CD4-positive, alpha-beta T cell treated with Interleukin-10 for 1 hour (primary cell): ENCODE results near the gene ACTG1.

Experiments
- DNase-seq: peaks from one replicate; pipeline ENCODE4 v3.0.0-alpha.2; 2020

ACTG1 gene

DNA sequence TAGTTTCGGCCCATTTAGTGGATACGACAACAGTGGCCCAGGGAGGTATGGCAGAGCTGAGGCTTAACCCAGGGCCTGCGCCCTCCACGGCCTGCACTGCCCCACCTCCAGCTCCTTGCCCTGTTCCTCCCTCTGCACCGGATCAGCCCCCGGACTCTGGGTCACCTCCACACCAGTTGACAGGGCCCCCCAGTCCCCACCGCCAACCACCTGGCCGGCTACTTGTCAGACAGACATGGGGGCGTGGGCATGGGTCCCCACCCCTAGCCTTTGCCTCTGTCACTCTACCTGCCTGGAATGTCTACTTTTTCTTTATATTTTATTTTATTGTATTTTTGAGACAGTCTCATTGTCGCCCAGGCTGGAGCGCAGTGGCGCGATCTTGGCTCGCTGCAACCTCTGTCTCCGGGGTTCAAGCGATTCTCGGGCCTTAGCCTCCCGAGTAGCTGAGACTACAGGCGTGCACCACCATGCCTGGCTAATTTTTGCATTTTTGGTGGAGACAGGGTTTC, 3.0 kb upstream of the ACTG1 start:
- no peak for DNase-seq

- peak; percentile 78 for DNase-seq
These were observed 2.3 kb upstream of the ACTG1 start for GRCh38 chr17:81514739-81515529.

DNA sequence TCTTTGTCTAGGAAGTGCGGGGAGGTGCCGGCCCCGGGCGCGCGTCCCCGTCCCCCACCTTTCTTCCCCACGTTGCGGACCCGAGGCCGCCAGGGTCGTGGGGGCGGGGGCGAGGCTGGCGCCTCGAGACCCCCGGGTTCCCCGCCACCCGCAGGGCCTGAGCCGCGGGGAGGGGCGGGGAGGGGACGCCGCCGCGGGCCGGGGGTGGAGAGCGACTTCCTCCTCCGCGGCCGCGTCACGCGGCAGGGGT, 1.8 kb upstream of the ACTG1 start:
- no peak for DNase-seq

- DNase-seq: peak; percentile 37
These were observed 1.3 kb upstream of the ACTG1 start for GRCh38 chr17:81513753-81514488.

DNA sequence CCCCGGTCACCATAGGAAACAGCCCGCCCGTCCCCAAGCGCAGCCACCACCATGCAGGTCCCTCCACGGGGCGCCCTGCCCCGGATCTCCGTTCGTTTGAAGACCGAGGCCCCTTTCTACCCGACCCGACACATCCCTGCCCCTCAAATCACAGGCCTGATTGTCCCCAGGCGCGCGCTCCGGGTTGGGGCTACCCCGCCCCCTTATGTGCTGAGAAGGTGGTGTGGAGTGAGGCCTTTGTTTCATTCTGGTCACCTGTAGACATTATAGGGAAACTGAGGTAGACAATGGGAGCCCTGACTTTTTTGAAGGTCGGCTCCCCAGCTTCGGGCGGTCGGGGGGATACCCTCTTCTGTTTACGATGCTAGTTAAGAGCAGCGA, 763 bp upstream of the ACTG1 start:
- DNase-seq: peak; percentile 58

- no peak for DNase-seq
These were observed 616 bp downstream of the ACTG1 start for GRCh38 chr17:81511804-81512561.

- no peak for DNase-seq
These were observed 1.1 kb downstream of the ACTG1 start for GRCh38 chr17:81511554-81511803.

GRCh38 chr17:81510785-81511553, 1.6 kb downstream of the ACTG1 start:
- DNase-seq: peak; percentile 51

GRCh38 chr17:81509972-81510784, 2.4 kb downstream of the ACTG1 start:
- peak; percentile 22 for DNase-seq

GRCh38 chr17:81509207-81509971, 3.2 kb downstream of the ACTG1 start:
- DNase-seq: peak; percentile 53

GRCh38 chr17:81508639-81509206, 3.9 kb downstream of the ACTG1 start:
- no peak for DNase-seq

GRCh38 chr17:81503619-81504018, 9.0 kb downstream of the ACTG1 start:
- no peak for DNase-seq

DNA sequence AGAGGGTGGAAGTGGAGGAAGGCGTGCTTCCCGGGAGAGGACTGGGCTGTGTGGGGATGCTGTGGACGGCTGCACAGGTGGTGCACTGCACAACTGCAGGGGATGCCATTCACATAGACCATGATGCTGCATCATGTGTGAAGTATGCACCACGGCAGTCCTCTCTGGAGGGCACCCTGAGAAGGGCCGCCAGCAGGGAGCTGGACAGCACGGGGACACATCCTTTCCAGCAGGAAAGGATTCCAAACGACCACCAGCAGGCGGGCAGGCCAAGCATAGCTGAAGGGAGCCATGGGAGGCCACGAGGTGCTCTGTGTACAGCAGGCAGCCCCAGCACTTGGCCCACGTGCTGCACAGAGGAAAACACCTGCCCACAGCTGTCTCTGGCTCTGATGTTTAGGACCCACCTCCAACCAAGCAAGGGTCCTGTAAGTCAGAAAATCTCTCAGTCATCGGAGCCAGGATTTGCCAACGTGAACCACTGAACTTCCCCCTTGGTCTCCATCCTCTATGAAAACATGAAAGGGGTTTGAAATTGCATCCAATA, 10.1 kb downstream of the ACTG1 start:
- no peak for DNase-seq

GRCh38 chr17:81500047-81500446, 12.6 kb downstream of the ACTG1 start:
- DNase-seq: no peak

DNA sequence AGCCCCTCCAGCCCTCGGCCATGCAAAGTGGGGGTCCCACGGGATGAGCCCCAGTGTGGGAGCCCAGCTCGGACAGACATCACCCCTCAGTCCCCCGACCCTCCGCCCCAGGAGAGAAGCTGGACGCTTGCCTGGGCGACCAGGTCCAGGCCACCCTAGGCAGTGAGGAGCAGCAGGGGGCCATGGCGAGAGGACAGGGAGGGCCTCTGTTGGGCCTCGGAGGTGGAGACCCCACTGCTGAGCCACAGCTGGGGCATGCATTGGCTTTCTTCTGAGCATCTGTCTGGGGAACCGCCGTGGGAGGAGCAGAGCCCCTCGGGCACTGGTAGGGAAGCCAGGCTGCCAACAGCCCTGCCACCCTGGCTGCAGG, 13.0 kb downstream of the ACTG1 start:
- no peak for DNase-seq

- DNase-seq: no peak
These were observed 13.5 kb downstream of the ACTG1 start for GRCh38 chr17:81498953-81499600.

- DNase-seq: no peak
These were observed 17.8 kb downstream of the ACTG1 start for GRCh38 chr17:81494626-81495377.

- DNase-seq: no peak
These were observed 19.2 kb downstream of the ACTG1 start for GRCh38 chr17:81493198-81494038.

DNA sequence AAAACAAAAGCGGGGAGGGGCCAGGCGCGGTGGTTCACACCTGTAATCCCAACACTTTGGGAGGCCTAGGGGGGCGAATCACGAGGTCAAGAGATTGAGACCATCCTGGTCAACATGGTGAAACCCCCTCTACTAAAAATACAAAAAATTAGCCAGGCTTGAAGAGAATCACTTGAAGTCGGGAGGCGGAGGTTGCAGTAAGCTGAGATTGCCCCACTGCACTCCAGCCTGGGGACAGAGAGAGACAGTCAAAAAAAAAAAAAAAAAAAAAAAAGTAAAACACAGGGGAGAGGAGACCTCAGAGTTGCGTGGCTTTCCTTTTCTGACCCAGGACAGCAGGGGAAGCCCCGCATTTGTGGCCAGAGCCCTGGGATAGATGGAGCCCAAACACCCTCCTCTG, 19.9 kb downstream of the ACTG1 start:
- no peak for DNase-seq
